GM19193 (cell line): ENCODE measurements around the gene REV1.

Source experiments
- POLR2A ChIP-seq: IDR thresholded peaks from 4 replicates; pipeline ENCODE4 v1.6.1; 2011; ENCODE audit not compliant: insufficient read depth, insufficient read length; ENCODE audit errors: extremely low read depth

Gene REV1

GRCh38 chr2:99399795-99400194 lies 90.0 kb downstream of the REV1 start:
- TF ChIP-seq POLR2A, result no peak

GRCh38 chr2:99399063-99399462 lies 90.8 kb downstream of the REV1 start:
- TF ChIP-seq POLR2A, result no peak

GRCh38 chr2:99398303-99398702 lies 91.5 kb downstream of the REV1 start:
- TF ChIP-seq POLR2A, result no peak

GRCh38 chr2:99397266-99397920 lies 92.4 kb downstream of the REV1 start:
- no peak for TF ChIP-seq POLR2A

GRCh38 chr2:99395589-99396130 lies 94.2 kb downstream of the REV1 start:
- TF ChIP-seq POLR2A, result no peak

GRCh38 chr2:99389946-99390345 lies 99.9 kb downstream of the REV1 start:
- TF ChIP-seq POLR2A, result no peak

GRCh38 chr2:99389371-99389770 lies 100.4 kb downstream of the REV1 start:
- no peak for TF ChIP-seq POLR2A

- TF ChIP-seq POLR2A, result no peak
These were observed 100.9 kb downstream of the REV1 start for GRCh38 chr2:99388892-99389291.

- TF ChIP-seq POLR2A, result no peak
These were observed 103.8 kb downstream of the REV1 start for GRCh38 chr2:99386011-99386410.

- TF ChIP-seq POLR2A, result no peak
These were observed 107.7 kb downstream of the REV1 start for GRCh38 chr2:99382143-99382542.

- no peak for TF ChIP-seq POLR2A
These were observed 109.3 kb downstream of the REV1 start for GRCh38 chr2:99380376-99381010.

- no peak for TF ChIP-seq POLR2A
These were observed 111.9 kb downstream of the REV1 start for GRCh38 chr2:99377879-99378278.

GRCh38 chr2:99376254-99376864 lies 113.5 kb downstream of the REV1 start:
- no peak for TF ChIP-seq POLR2A

GRCh38 chr2:99374747-99375146 lies 115.1 kb downstream of the REV1 start:
- no peak for TF ChIP-seq POLR2A

GRCh38 chr2:99373144-99373543 lies 116.7 kb downstream of the REV1 start:
- no peak for TF ChIP-seq POLR2A

- no peak for TF ChIP-seq POLR2A
These were observed 124.2 kb downstream of the REV1 start for GRCh38 chr2:99365661-99366060.
